Limb (tissue), 2 donors: Measurements from ENCODE around the gene GALNT2.

Experiments used
- DNase-seq, 2 donors: peaks; one replicate each; pipeline ENCODE4 v3.0.0-alpha.2; 2016; ENCODE audit errors: extremely low spot score in 2 of 2

The GALNT2 gene

DNA sequence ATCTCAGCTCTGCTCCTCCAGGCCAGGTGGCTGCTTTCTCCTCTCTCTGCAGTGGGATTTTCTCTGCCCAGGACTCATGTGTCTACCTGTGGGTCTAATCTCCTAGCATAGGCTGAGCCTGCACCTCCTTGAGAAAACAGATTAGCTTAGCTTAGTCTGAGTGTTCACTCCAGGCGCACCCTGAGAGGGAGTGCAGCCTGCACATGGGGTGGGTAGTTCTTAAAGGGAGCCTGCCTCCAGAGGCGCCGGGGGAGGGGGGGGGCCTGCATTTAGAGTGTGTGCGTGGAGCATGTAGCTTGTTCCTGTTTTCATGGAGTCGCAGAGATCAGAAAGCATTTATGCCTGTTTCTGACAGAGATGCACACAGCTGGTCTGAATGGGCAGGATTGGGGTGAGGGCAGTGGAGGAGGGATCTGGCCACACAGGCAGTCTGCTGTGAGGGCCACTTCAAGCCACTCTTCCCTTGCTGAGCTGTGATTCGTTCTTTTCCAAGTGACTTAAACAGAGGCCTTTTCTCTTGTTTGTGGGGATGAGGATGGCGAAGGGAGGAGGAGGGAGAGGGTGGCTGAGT is 45.2 kb downstream of the GALNT2 start:
- no peak for DNase-seq

DNA sequence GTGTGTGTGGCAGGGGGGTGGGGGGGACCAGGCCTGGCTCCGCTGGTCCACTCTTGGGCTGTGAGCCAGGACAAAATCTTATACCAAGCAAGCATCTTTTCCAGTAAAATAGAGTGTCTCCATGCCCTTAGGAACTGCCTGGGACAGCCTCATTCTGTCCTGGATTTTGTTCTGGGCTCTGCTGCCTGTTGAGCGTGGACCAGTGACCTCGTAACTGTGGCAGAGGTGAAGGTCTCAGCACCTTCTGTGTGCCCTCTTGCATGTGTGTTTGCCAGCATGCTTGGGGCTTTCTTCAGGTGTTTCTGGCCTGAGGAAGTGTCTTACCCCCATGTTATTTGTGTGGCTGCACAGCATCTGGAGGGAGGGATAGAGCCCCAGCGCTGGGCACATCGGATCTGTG is 45.7 kb downstream of the GALNT2 start:
- no peak for DNase-seq

DNA sequence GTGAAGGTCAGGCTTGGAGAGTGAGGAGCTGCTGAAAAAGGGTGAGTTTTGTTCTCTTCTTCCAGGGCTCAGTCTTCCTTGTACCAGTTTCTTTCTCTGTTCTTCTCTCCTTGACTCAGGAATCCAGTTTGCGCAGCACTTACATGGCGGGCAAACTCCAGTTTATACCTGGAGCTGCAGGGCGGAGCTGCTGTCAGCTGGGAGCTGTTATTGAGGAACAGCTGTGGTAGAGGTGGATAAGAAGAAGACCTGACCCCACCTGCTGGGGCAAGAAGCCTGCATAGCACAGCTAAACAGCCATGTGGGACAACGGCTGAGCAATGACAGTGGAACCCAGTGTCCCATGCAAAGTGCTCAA is 46.2 kb downstream of the GALNT2 start:
- no peak for DNase-seq

DNA sequence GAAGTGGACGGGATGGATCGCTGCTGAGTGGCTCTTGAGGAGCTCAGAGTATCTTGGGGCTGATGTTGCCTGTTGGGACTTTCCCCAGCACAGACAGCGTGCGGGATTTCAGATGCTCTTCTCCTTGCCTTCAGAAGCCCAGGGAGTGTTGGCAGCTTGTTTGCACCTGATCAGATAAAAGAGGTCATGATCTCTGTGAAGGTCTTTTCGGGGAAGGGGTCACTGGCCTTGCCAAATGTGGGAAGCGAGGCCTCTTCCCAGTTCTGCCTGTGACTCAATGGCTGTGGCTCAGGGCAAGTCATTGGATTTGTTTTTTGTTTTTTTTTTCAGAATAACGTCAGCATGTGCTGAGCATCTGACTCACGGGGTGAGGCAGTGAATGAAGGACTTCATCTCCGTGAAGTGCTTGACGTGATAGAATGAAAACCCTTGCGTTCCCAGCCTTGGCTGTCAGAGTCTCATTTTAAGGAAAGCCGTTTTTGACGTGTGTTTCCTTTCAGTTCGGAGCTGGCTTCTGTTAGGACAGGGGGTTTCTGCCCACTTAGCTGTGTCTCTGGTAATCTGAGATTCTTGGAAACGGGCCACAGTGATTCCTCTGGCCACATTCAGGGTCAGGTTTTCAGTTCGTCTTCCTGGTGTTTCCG is 46.7 kb downstream of the GALNT2 start:
- peak; percentile 6 to 43 for DNase-seq

DNA sequence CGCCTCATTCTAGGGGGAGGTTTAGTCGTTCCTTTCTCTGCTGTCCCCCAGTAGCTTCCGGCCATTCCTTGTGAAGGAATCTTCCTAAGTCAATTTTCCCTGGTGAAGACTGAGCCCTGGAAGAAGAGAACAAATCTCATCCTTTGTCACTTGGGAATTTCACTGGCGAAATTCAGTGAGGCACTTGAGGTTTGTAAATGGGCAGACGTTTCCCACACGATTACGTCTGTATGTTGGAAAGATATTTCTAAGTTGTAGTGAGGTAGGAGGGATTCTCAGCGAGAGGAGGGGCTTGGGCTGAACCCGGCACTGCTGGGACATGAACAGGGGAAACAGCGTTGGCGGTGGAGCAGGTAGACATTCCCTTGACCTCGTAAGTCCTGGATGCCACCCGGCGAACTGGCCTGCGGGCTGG is 47.2 kb downstream of the GALNT2 start:
- no peak for DNase-seq

- DNase-seq = no peak
These were observed 50.7 kb downstream of the GALNT2 start for GRCh38 chr1:230117694-230118093.

DNA sequence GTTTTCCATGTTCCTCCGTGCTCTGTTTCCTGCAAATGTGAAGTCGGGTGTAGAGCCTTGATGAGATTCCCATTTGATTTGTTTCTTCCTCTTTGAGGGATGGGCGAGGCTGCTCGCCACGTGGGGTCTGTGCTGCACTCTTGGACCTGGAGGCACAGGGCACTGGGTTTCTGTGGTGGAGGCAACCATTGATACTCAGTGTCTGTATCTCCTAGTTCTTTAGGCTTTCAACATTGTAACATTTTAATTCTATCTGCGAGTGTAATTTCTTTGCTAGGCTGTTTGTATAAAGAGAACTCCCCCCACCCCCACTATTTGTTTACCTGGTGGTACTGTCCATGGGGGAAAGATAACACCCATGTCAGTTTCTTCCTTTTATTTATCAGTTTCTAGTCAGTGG is 52.3 kb downstream of the GALNT2 start:
- no peak for DNase-seq

GRCh38 chr1:230120289-230120920 is 53.4 kb downstream of the GALNT2 start:
- no peak for DNase-seq

DNA sequence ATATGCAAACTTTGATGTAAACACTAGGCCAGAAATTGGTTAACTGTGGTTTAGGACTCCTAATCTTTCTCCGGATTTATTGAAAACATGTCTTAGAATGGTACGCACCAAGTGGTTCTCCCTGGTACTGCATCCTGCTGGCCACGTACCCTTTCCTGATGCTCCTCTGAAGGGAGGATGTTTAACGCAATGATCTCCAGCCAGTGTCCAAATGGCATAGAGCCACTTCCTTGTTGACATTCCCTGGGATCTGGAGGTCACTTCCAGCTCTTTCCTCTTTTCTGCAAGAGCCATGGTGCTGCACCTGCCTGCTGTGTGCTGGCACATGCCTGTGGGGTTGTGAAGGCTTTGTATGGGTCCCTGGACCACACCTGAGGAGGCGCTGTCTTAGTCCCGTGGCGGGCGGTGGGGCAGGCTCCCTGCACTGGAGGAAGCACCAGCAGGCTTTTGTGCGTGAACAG is 53.9 kb downstream of the GALNT2 start:
- DNase-seq = no peak

DNA sequence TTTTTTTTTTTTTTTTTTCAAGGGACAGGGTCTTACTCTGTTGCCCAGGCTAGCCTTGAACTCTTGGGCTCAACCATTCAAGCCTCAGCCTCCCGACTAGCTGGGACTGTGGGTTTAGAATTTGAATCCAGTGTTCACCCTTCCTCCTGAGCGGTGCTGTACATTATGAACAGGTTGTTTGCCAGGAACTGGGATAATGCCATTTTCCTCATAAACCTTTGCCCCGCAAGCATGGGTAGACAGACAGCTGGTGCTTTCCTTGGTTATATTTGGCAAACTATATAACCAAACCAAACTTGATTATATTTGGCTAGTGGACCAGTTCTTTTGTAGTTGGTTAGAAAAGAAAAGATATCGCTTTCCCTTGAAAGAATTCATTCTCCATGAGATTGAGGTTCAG is 54.9 kb downstream of the GALNT2 start:
- no peak for DNase-seq

DNA sequence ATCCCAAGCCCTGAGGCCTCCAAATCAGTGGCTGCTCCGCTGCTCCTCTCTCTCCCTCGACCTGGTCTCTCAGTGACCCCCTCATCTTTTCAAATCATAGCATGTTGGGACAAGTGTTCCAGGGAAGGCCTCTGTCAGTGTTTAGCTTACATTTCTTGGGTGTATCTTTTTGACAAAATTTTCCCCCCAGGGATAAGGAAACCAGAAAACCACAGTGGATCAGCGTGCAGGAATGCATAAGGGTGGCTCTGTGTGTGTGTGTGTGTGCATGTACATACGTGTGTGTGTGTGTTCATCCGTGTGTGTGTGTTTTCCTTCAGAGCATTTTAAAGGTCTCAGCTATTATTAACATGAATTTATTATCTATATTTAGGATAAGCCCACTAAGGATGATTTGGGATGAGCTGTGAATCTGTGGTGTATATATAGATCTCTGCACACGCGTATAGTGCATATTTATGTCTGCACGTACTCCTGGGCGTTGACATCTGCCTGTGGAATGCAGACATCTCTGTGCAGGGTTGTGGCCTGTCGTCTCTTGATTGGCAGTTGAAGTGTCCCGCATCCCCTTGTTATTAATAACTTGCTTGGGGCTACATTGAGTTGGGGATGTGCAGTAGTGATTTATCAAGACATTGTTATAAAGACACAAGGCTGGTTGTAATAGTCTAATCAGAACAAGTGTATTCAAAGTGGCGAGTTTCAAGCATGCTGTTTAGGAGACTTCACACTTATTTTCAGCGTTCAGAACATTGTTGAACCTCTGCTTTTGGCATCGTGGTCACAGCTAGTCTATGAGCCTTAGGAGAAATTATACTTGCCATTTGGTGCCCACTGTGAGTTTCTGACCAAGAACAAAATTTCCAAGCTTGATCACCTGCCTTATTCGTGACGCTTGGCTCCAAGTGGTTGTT is 55.6 kb downstream of the GALNT2 start:
- DNase-seq = peak in 1 of 2 donors; percentile 15

DNA sequence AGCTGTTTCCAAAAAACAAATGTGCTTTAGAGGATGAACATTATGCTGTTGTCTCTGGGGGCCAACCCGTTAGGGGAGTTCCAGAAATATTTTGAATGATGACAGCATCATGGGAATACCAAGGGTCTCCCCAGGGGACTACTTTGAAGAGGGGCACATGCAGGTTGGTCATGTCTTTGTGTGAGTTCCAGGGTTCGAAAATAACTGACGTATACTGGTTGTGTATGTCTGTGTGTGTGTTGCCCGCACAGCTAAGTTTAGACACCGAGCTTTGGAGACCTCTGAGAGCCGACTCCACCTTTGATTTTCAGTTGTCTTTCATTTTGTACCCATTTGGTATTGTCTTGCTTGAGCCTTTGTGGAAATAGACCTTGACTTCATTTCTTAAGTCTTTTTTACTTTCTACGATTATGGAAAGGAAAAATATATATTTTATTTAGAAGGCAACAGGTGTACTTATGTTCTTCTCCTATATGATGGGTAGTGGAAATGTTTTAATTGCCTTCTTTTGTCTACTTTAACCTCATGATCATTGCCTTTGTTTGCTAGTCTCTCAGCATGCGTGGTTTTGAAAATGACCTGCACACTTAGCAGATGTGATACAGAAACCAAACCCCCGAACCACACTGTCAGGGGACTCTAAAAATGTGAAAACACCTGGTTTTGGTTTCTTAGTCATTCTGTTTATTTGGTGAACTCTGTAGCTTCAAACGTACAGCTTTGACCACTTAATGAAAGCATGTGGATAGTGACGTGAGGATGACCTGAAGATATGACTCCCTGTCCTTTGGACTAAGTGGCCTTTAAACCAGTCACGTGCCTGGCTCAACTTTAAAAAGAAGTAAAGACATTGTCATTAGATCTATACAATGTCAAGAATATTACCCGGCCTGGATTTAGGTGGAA is 56.5 kb downstream of the GALNT2 start:
- no peak for DNase-seq

- DNase-seq = no peak
These were observed 57.4 kb downstream of the GALNT2 start for GRCh38 chr1:230124186-230125128.

GRCh38 chr1:230125141-230125540 is 58.1 kb downstream of the GALNT2 start:
- peak in 1 of 2 donors; percentile 43 for DNase-seq

DNA sequence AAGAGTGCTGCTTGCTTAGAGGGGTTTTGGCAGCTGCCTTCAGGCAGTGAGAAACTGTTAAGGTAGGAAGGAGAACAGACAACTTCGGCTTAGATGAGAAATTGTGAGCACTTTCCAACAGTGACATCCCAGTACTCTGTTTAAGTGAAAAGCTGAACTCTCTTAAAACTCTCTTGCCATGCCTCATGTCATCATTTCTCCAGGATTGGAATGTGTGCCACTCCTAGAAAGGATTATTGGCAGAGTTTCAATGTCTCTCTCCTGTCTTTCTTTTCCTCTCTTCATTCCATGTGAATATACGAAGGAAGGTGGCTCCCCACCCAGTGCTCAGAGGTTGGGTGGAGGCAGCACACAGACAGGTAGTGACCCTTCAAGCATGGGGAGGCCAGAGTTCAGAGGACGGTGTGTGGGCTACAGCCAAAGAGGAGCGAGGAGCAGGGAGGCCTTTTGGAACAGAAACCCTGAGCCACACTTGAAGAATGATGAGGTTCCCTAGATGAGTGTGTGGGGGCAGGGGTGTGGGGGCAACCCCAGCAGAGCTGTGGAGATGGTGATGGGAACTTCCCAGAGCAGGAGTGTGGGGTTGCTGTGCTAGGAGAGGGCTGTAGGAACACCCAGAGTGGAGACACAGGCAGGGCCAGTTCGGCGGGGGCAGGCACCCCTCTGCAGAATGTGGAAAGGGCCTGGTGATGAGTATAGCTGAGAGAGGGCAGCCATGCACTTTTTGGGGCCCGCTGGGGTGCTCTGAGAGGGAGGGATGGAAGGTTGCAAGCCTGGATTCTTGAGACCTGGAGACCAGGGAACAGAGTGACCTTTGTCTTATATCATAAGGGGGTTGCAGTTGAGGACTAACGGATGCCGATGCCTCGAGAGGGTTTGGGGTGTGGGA is 58.8 kb downstream of the GALNT2 start:
- DNase-seq = peak in 1 of 2 donors; percentile 14

DNA sequence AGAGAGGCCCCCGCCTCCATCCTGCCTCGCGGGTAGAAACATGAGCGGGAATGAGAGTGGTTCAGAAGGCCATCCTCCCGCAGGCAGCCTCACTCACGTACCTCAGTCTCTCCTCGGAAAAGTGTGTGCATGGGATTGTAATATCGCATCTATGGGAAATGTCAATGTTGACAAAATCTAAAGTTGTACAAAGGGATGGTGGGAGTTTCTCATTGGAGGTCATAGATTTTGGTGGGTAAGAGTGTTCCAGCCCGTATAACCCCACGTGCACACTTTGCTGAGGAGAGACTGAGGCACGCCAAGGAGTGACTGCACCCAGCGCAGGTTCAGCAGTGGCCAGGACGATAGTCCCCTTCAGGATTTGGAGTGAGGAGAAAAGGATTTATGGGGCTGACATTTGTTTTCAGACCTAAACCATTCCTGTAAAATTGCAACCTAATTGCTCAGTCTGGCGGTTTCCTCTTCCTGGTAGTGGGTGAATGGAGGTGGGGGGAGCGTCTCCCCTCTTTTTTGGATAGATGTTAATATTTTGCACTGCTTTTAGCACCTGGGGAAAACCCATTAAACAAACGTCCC is 59.6 kb downstream of the GALNT2 start:
- DNase-seq = no peak

- no peak for DNase-seq
These were observed 60.3 kb downstream of the GALNT2 start for GRCh38 chr1:230127105-230128054.
